ENCODE results near the gene ANKRD28.
A peak's percentile ranks its signal among the peaks of the same experiment; 100 is the strongest.
"Not testable (repeated sequence)": the region's sequence is repeated elsewhere in the genome, so short reads cannot be mapped to it uniquely, and the experiment has no call there.

Gene ANKRD28

DNA sequence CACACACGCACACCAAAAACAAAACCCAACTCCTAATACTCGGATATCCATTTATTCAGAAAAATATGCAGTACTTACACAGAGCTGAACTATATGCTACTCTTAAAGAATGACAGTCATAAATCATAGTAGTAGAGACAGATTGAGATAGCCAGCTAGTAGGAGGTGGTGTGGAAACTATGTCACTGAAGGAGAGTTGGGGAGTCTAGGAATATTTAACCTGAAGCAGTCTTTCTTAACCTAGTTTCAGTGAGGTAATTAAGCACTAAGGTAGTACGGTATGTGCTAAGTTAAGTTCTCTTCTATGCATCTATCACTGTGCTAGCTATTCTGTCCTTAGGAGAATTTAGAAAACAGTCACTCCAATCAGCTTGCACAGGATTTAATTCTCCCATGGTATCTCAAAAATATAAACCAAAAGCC lies 54.2 kb downstream of the ANKRD28 start:
- TF ChIP-seq CTCF (IDR thresholded peaks at IDR 0.05; ENCODE audit: extremely low read depth, missing control alignments): no peak
- no peak for DNase-seq (ENCODE audit: low spot score)

DNA sequence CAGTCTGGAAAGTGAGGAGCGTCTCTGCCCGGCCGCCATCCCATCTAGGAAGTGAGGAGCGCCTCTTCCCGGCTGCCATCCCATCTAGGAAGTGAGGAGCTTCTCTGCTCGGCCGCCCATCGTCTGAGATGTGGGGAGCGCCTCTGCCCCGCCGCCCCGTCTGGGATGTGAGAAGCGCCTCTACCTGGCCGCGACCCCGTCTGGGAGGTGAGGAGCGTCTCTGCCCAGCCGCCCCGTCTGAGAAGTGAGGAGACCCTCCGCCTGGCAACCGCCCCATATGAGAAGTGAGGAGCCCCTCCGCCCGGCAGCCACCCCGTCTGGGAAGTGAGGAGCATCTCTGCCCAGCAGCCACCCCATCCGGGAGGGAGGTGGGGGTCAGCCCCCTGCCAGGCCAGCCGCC lies 55.5 kb downstream of the ANKRD28 start:
- DNase-seq (ENCODE audit: low spot score): not testable (repeated sequence)

GRCh38 chr3:15738616-15739005 lies 59.2 kb downstream of the ANKRD28 start:
- DNase-seq (ENCODE audit: low spot score): not testable (repeated sequence)

GRCh38 chr3:15731024-15731423 lies 66.8 kb downstream of the ANKRD28 start:
- no peak for TF ChIP-seq CTCF (IDR thresholded peaks at IDR 0.05; ENCODE audit: extremely low read depth, missing control alignments)
- no peak for DNase-seq (ENCODE audit: low spot score)

DNA sequence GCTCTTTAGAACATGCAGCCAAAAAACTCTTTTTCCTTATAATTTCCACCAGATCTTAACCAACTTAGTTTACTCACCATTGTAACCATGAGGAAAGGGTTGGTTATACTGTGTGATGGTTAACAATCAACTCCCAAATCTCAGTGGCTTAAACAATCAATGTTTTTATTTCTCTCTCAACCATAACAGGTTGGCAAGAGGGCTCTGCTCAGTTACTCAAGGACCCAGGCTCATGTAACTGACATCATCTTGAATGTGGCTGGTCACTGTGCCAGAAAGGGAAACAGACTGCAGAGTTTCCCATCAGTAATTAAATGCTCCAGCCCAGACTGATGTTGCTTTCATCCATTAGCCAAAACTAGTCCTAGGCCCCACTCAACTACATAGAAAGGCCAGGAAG lies 69.0 kb downstream of the ANKRD28 start:
- DNase-seq (ENCODE audit: low spot score): no peak
- TF ChIP-seq CTCF (IDR thresholded peaks at IDR 0.05; ENCODE audit: extremely low read depth, missing control alignments): no peak

DNA sequence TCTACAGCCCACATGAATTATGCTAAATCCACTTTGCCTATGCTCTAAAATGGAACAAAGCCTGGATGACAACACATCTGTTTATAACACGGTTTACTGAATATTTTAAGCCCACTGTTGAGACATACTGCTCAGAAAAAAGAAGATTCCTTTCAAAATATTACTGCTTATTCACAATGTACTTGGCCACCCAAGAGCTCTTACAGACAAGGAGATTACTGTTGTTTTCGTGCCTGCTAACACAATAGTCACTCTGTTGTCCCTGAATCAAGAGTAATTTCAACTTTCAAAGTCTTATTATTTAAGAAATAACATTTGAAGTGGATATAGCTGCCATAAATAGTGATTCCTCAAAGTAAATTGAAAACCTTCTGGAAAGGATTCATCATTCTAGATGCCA lies 70.9 kb downstream of the ANKRD28 start:
- DNase-seq (ENCODE audit: low spot score): no peak
- no peak for TF ChIP-seq CTCF (IDR thresholded peaks at IDR 0.05; ENCODE audit: extremely low read depth, missing control alignments)

DNA sequence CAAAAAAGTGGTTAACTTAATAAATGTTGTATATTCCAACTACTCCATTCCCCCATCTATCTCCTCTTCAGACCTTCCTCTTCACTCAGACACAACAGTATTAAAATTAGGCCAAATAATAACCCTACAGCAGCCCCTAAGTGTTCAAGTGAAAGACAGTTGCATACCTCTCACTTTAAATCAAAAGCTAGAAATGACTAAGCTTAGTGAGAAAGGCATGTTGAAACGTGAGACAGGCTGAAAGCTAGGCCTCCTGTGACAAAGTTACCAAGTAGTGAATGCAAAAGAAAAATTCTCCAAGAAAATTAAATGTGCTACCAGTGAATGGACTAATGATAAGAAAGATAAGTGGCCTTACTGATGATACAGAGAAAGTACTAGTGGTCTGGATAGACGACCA lies 71.7 kb downstream of the ANKRD28 start:
- no peak for TF ChIP-seq CTCF (IDR thresholded peaks at IDR 0.05; ENCODE audit: extremely low read depth, missing control alignments)
- DNase-seq (ENCODE audit: low spot score): peak; percentile 41

GRCh38 chr3:15724446-15724845 lies 73.3 kb downstream of the ANKRD28 start:
- no peak for TF ChIP-seq CTCF (IDR thresholded peaks at IDR 0.05; ENCODE audit: extremely low read depth, missing control alignments)
- DNase-seq (ENCODE audit: low spot score): no peak

- no peak for DNase-seq (ENCODE audit: low spot score)
- no peak for TF ChIP-seq CTCF (IDR thresholded peaks at IDR 0.05; ENCODE audit: extremely low read depth, missing control alignments)
Measured at GRCh38 chr3:15723624-15723884, 74.2 kb downstream of the ANKRD28 start.
